GM10266 (cell line): ENCODE measurements around the gene ARHGEF4.

Source experiments
- DNase-seq: peaks from one replicate; pipeline ENCODE4 v3.0.0; 2012; ENCODE audit errors: extremely low spot score
- CTCF ChIP-seq: IDR thresholded peaks from 2 replicates; pipeline ENCODE4 v1.5.1; 2012; ENCODE audit warnings: mild to moderate bottlenecking, low read depth; ENCODE audit not compliant: control insufficient read depth, insufficient read depth; ENCODE audit errors: missing control alignments

The ARHGEF4 gene

GRCh38 chr2:130847776-130848525 lies 11.2 kb downstream of the ARHGEF4 start:
- TF ChIP-seq CTCF, result no peak
- DNase-seq, result no peak

DNA sequence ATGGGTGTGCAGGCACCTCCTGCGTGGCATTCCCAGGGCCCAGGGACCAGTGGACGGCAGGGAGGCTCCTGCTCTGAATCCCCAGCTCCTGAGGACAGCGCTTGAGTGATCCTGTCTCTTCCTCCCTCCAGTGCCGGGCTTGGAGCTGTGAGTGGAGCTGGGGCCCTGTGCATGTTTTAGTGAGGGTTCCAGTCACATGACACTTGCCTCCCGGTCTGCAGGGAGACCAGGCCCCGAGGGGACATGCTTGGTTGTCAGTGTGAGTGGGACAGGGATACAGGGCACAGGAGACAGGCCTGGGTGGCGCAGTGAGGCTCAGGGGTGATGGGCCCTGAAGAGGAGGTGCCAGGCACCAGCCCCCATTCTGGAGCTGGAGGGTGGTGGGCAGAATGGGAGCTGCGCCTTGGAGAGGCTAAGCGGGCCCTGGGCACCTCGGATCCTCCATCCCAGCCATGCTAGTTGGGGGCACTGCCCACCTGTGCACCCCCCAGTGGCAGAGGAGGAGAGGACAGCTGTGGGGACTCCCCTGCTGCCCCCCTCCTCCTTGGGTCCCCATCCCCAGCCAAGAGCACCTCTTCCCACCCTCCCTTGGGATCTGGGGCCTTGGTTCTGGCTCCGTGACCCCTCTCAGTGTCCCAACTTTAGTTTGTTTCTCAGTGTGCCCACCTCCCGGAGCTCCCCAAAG lies 12.0 kb downstream of the ARHGEF4 start:
- DNase-seq, result no peak
- no peak for TF ChIP-seq CTCF

DNA sequence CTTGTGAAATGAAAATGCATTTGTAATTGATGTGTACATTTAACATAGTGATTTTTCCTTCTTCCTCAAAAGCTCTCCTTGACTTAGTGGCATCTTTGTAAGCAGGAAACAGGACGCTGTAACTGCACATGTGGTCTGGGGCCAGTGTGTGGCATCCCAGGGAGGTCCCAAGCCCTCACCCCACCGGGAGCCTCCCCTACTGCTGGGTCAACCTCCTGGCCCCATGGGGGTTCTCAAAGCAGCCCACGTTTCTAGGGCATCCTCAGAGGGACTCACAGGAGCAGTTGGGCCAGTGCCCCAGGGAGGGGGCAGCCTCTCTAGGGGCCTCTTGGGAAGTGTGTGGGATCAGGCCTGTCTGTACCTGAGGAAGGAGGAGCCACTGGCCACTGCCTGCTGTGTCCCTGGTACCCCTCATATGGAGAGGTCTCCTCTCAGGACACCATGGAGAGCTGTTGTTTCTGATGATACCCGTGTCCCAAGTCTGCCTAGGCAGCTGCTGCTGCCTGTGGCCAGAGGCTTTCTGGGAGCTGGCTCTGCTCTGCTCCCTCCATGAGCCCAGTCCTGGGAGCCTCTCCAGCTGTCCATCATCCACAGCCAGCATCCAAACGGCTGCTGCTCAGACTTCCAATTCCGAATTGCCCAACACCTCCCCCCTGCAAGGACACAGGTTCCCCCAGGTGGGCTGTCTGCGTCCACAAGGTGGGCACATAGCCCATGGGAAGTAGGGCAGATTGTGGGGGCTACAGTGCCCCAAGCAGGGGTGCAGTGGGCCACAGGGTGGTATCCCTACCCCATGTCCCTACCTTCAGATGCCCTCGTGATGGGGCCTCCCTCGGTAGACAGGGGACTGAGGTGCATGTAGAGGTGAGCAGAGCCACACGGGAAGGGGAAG lies 13.4 kb downstream of the ARHGEF4 start:
- DNase-seq, result no peak
- TF ChIP-seq CTCF, result no peak

DNA sequence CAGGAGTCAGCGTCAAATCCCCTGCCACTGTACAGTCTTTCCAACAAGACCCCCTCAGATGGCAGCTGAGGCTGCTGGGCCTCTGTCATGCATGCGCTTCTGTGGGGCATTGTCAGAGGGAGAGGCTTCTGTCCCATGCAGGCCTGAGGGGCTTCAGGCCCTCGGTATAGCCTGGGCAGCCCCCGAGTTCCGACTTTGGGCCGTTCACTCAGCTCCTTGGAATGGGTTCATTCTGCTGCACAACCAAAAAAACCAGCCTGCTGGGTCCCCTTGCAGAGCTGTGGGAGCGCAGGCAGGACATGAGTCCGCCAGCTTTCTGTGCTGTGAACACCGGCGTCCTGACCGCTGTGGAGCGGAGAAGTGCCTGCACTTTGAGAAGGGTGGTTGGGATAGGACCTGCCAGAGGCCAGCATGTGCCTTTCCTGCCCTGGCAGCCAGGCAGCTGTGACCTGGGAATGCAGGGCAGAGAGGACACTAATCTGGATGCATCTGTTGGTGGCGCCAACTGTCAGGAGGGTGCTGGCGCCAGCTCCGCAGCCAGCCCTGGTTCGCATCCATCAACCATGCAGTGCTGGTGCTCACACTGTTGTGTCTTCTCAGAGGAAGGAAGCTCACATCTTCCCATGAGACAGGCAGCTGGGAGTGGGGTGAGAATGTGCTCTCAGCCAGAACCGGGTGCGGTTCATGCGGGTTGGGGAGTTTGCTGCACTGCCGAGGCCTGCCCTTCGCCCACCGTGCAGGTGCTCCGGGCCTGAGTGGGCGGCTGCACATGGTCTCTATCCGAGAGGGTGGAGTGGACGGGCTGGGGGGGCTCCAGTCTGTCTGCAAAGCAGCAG lies 14.3 kb downstream of the ARHGEF4 start:
- no peak for DNase-seq
- no peak for TF ChIP-seq CTCF

GRCh38 chr2:130851624-130852382 lies 15.1 kb downstream of the ARHGEF4 start:
- TF ChIP-seq CTCF, result no peak
- no peak for DNase-seq

DNA sequence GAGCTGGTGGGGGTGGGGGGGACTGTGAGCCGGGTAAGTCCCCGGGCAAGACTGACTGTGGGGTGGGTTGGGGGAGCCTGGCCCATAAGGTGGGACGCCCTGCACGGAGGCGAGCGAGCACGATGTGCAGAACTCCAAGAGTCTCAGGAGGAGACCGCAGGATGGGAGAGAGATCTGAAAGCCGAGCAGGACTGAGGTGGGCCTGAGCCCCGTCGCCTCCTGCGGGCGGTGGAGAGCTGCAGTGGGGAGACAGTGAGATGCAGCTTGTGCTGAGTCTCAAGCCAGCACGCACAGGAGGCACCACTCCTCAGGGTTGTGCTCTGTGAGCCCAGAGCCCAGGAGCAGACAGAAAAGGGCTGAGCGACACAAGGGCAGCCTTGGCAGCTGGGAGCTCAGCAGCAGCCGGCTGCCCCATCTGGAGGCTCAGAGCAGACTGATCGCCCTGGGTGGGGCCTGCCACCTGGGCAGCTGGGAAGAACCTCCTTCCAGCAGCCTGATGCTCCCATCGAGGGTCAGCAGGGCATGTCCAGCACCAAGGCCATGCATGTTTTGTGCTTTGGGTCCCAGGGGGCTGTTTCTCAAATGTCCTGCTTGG lies 15.9 kb downstream of the ARHGEF4 start:
- DNase-seq, result no peak
- TF ChIP-seq CTCF, result no peak
